K562 (cell line): ENCODE results near the gene ADIPOR2.

Experiments
- CTCF ChIP-seq, 3 experiments: IDR thresholded peaks in 2 of 3; conservative IDR thresholded peaks in 1 of 3; 2 replicates each; pipeline ENCODE4 v1.5.1; 2011 to 2012; ENCODE audit warnings: low read length in 3 of 3, mild to moderate bottlenecking in 3 of 3, control low read depth in 2 of 3, improper control_type of control experiment in 1 of 3, inconsistent platforms in 1 of 3, low read depth in 1 of 3, mixed read lengths in 1 of 3, moderate library complexity in 1 of 3; ENCODE audit not compliant: insufficient read depth in 2 of 3
- ZFP30 ChIP-seq: fragments of 250-450 bp; sonication (Bioruptor Pico); IDR thresholded peaks from 2 replicates; pipeline ENCODE4 v1.8.0; 2022; ENCODE audit warnings: moderate library complexity, mild to moderate bottlenecking, inconsistent platforms, borderline replicate concordance

GRCh38 chr12:1829306-1829900 lies 138.5 kb downstream of the ADIPOR2 start:
- TF ChIP-seq CTCF (IDR thresholded peaks at IDR 0.05 in 2 of 3, conservative IDR thresholded peaks at IDR 0.05 in 1 of 3; ENCODE audit: insufficient read depth in 2 of 3, low read depth in 1 of 3, low read length in 3 of 3) (no peak), ZFP30 (CRISPR knock-in tag) (no peak)
